HTERT RPE-1 (cell line): ENCODE results near the gene CRLF1.

Experiments used
- in situ Hi-C: fragments of 300-500 bp; cut with MboI; formaldehyde crosslinking; loops from 4 replicates; pipeline ENCODE4 v1.14.3; 2020; ENCODE audit warnings: low sequenced_read_pairs

CRLF1 gene

DNA sequence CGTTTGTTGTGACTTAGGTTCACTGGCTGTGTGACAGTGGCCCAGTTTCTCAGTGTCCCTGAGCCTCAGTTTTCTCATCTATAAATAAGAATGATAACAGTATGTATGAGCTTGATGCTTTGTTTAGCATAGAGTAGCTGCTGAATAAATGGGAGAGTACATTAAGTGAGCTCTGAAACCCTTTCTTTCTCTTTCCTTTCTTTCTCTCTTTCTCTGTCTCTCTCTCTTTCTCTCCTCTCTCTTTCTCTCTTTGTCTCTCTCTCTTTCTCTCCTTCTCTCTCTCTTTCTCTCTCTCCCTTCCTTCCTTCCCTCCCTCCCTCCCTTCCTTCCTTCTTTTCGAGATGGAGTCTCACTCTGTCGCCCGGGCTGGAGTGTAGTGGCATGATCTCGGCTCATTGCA lies 46.9 kb downstream of the CRLF1 start:
- in situ Hi-C loops = no loop called here

DNA sequence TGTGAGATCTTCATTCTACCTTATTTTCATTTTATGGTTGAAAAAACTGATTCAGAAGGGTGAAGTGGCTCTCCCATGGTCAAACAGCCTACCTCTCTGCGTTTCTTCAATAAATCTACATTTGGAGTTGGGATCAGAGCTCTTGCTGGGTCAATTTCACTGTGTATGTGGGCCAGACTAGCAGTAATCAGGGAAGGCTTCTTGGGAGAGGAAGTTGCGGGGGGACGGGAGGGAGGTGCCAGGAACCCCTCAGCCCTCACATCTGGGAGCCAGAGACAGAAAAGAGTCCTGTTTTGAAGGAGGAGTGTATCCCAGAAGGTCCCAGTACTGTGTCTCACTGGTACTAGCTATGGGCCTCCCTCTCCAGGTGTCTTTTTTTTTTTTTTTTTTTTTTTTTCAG lies 48.0 kb downstream of the CRLF1 start:
- in situ Hi-C loops = no loop called here

DNA sequence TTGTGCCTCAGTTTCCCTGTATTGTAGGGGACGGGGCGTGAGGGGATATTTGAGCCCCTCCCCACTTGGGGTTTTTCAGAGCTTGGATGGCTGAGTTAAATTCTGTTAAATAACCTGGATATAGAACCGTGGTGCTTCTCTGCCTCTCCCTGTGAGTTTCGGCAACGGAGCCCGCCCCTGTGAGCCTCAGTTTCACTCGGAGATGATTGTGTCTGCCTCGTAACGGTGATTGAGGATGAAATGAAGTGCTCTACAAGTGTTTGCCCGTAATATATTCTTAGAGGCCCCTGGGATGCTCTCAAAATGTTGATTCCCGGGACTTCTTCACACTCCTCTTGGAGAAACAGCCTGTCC lies 48.4 kb downstream of the CRLF1 start:
- in situ Hi-C loops = no loop called here

DNA sequence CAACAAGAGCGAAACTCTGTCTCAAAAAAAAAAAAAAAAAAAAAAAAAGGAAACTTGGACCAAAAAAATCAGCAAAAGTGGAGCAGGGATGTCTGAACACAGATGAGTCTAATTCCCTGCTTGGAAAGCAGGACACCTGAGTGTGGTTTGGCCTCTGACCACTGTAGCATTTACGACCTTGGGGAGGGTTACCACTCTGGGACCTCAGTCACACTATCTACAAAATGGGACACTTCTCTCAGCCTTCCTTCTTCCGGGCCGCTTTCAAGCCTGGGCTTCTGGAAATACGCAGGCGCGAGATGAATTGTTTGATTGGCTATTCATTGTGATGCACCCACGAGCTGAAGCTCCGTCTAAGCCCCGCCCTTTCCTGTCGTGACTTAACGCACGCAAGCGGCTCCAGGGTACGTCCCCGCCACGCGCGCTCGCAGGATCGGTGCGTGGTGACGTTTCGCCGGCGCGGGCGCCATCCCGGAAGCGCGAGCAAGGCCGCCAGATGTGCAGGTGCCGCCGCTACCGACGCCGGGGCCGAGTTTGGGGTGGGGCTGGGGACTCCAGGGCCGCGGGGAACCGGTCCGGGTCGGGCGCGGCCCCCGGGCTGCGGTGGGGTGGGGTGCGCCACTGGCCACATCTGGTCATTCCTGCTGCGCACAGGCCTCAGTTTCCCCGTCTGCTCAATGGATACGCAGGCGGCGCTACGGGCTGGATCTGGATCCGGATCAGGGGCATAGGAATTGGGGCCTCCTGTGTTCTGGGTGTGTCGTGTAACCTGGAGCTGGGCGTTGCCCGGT lies 49.0 kb downstream of the CRLF1 start, which contains the start of gene KXD1:
Gene KXD1, plus strand, starts transcription at position 460 of the 791 bp plus-strand sequence. CDS start 4,187 bp downstream, outside the sequence.
- in situ Hi-C loops = no loop called here

DNA sequence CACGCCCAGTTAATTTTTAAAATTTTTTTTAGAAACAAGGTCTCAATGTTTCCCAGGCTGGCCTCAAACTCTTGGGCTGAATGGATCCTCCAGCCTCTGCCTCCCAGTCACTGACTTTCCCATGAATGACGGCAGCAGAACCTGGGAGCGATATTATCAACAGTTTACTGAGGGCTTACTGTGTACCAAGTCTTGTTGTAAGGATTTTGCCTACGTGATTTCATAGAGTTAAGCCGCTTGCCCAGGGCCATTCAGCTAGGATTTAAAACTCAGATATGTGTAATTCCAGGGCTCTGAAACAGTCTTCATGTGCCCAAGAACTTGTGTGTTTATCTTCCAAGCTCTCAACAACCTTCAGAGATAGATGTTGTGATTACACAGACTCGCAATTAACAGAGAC lies 55.0 kb downstream of the CRLF1 start:
- in situ Hi-C loops = no loop called here

DNA sequence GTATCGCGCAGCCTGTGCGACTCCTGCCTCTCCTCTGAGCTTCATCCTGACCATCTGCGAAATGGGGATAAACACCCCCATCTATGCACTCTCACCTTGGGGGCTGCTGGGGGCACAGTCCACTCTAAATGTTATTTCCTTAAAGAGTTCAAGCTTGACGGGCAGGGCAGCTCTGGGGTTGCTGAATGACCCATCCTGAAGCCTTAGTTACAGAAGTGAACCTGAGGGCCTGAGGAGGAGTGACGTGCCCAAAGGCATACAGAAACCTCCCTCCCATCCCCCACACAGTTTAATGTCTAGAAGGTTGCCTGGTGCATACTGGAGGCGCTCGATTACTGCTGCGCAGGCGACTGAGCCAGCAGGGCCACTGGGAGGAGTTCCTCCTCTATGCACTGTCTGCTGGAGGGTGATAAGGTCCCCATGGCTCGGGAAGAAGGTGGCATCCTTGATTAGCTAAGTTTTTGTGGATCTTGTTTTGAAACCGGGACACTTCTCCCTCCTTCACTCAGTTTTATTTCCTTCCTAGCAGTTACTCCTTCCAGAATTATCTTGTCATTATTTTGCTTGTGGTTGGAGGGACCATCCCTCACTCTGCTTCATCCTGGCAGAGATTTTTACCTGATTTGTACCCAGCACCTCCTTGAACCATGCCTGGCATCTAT lies 62.7 kb downstream of the CRLF1 start:
- in situ Hi-C loops = no loop called here
